Effector CD4-positive, alpha-beta T cell (primary cell): ENCODE data around the gene ZNF653.
A peak's percentile ranks its signal among the peaks of the same experiment; 100 is the strongest.

Source experiments
- DNase-seq: peaks from one replicate; pipeline ENCODE4 v3.0.0-alpha.2; 2020

The ZNF653 gene

DNA sequence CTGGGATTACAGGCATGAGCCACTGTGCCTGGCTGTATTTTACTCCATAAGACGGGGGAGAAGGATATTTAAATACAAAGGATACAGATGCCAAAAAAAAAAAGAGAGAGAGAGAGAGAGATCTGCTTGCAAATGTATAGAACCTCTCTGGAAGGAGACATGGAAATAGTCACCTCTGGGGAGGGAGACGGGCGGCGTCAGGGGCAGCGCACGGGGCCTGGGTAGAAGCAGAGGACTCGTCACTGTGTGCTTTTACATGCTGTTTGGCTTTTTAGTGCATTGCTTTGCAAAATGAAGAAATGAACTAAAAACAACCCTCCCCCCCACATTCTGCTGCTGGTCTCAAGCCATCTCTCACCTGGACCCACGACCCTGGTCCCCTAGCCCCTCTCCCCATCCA, 4.8 kb upstream of the ZNF653 start:
- no peak for DNase-seq

DNA sequence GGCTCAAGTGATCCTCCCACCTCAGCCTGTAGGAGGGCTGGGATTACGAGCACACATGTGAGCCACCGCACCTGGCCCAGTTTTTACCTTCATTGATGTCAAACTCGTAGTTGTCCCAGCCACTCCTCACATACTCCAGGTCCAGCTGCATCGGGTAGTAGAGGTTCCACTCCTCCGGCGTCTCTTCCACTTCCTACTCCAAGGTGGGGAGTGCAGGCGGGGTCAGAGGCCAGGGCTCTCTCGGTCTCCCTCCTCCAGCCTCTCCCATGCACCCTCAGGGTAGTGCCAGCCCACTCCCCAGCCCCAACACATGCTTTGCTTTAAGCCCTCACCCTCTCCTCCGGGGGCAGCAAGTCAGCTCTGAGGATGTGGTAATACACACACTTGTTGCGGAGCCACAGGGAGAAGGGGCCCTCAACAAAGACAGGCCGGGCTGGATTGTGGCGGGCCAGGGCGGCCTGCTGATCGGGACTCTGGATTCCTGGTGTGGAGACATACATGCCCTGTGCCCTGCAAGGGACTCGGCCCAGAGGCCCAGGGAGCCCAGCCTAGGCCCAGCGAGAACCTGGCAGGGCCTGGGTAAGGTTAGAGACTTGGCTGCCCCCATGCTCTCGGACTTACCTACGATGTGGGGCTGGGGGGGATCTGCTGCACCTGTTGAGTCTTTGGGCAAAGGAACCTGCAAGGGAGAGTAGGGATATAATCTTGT, 1.9 kb upstream of the ZNF653 start:
- no peak for DNase-seq

DNA sequence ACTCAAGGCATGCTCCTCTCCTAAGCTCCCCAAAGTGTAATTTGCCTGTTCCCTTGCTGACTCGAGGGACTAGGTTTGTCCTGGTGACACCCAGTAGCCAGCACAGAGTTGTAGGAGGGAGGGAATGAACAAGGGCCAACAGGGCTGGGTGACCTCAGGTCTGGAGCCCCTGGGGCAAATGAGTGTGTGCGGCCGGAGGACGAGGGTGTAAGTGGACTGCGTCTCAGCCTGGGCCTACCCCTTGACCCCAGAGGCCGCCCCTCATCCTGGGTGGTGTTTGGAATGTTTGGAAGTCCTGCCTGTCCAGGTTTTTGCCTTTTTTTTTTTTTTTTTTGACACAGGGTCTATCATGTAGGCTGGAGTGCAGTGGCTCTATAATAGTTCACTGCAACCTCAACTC, 1.3 kb upstream of the ZNF653 start:
- DNase-seq, result no peak

- DNase-seq, result no peak
Observed at GRCh38 chr19:11506101-11506555, 489 bp upstream of the ZNF653 start.

DNA sequence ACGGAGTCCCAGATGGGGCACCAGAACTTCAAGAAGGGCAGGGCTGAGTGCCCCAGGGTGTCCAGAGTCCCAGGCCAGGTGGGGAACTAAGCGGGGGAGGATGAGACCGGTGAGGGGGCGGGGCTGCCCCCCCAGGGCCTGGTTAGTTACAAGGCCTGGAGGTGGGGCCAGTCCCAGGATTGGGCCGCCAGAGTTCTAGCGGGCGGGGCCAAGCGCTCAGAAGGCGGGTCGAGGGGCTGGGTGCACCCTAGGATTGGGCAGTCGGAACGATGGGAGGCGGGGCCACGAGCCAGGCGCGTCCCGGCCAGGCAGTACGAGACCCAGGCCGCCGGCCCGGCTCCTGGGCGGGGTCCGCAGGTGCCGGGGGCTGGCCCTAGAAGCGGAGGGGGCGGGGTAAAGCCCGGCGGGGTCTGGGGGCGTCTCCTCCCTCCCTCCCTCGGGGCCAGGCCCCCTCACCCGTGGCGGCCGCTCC, 571 bp downstream of the ZNF653 start:
- DNase-seq, result peak; percentile 92

DNA sequence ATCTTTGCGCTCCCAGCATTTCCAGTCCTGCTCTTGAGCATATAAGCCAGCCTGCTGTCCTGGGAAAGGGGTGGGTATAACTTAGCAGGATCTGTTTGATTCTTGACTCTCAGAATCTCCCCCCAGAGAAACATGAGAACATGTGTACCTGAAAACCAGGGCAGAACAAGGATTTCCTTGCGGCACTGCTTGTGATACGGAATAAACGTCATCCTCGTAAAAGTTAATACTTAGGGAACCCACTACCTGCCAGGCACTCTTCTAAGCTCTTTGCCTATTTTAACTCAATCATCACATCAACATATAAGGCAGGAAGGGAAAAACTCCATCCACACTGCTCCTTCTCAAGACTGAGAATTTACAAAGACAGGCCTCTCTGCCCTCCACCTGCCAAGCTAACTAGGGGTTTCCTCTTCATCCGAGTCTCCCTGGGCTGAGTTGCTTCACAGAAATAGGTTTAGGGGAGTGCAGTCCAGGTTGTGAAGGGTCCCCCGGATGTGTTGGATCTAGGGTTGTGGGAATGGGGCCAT, 1.1 kb downstream of the ZNF653 start:
- no peak for DNase-seq

DNA sequence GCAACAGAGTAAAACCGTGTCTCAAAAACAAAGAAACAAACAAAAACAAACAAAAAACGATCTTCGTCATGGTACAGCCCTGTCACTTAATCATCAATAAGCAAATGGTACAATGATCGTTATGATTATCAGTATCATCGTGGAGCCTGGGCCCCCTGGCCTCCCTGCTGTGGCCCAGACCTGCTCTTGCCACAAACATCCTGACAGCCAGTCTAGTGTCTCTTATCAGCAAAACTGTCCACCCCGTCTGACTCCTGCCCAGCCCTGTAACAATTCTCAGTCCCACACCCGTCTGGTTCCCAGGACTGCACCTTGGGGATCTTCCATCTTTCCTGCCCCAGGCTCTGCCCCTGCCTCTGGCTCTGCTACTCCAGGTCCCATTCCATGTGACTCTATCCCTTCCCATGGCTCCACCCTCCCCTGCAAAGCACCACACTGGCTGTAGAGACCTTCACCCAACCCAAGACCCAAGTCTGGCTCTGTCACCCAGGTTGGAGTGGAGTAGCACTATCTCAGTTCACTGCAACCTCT, 5.7 kb downstream of the ZNF653 start:
- DNase-seq, result no peak

DNA sequence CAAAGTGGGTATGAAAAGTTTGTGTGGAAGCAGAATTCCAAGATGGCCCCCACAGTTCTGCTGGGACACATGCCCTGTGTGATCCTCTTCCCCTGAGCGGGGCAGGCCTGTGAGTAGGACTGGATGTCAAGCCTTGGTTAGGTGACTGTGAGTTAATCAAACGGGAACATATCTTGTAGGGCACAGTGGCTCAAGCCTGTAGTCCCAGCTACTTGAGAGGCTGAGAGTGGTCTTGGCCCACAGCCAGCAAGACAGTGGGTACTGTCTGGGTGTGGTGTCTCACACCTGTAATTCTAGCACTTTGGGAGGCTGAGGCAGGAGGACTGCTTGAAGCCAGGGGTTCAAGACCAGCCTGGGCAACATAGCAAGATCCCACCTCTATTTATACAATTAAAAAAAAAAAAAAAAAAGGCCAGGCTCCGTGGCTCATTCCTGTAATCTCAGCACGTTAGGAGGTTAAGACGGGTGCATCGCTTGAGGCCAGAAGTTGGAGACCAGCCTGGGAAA, 6.4 kb downstream of the ZNF653 start:
- no peak for DNase-seq

- DNase-seq, result peak; percentile 54
Observed at GRCh38 chr19:11496391-11497163, 9.1 kb downstream of the ZNF653 start.

- no peak for DNase-seq
Observed at GRCh38 chr19:11495885-11496284, 9.8 kb downstream of the ZNF653 start.

GRCh38 chr19:11495481-11495880, 10.2 kb downstream of the ZNF653 start:
- DNase-seq, result no peak

DNA sequence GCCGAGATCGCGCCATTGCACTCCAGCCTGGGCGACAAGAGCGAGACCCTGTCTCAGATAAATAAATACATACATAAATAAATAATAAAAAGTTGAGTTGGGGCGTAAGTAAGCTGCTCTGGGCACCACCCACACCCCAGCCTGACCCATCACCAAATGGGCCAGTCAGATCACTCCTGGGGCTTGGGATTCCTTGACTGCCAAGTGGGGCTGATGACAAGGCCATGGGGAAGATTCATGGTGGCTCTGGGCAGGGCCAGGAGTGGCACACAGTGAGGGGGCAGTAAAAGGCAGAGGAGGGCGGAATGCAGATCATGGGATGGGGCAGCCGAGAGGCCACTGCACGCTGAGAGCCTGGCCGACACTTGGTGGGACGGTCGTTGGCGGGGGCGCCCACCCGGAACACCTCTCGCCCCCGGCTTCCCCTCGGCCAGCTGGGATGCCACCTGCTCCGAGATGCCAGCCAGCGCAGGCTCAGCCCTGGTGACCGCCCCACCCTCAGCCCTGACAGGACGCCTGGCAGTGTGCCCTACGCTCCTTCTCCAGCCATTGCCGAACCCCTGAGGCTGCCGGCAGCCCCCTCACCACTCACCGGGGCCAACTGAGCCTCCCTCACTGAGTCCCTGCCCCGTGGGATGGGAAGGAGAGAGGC, 10.9 kb downstream of the ZNF653 start:
- DNase-seq, result no peak

DNA sequence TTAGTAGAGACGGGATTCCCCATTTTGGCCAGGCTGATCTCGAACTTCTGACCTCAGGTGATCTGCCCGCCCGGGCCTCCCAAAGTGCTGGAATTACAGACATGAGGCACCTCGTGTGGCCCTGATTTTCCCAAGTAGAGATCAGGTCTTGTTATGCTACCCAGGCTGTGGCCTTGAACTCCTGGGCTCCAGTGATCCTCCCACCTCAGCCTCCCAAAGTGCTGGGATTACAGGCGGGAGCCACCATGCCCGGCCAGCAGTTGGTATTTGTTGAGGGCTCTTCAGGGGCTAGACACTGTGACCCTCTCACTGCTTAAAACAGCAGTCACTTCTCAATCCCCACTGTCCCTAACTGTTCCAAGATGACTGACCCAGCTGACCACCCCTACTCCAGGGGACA, 16.3 kb downstream of the ZNF653 start:
- DNase-seq, result no peak

- DNase-seq, result no peak
Observed at GRCh38 chr19:11486661-11487503, 18.8 kb downstream of the ZNF653 start.

DNA sequence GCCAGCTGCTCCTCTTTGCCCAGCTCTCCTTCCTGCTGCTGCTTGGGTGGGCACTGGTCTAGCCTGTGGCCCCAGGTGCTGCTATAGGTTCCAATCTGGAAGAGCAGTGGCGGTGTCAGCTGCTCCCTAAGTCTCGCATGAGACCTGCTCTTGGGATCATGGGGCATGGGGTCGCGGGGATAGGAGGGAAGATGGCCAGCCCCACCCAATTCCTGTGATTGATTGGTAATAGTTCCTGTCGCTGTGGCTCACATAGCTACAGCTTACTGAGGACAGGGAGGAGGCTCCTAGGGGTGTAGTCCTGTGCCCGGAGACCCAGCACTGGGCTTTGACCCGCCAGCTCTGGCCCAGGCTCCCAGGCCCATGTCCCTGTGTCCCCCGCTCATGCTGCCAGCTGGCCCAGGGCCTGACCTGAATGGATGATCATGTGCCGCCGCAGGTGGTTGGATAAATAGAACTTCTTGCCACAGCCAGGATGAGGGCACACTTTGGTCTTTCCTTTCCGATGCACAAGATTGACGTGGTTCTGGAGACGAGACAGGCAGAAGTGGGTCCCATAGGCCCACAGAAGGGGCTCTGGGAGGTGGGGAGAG, 20.3 kb downstream of the ZNF653 start:
- no peak for DNase-seq

- DNase-seq, result no peak
Observed at GRCh38 chr19:11483366-11484111, 22.1 kb downstream of the ZNF653 start.

- DNase-seq, result peak; percentile 81
Observed at GRCh38 chr19:11482384-11483050, 23.1 kb downstream of the ZNF653 start.

DNA sequence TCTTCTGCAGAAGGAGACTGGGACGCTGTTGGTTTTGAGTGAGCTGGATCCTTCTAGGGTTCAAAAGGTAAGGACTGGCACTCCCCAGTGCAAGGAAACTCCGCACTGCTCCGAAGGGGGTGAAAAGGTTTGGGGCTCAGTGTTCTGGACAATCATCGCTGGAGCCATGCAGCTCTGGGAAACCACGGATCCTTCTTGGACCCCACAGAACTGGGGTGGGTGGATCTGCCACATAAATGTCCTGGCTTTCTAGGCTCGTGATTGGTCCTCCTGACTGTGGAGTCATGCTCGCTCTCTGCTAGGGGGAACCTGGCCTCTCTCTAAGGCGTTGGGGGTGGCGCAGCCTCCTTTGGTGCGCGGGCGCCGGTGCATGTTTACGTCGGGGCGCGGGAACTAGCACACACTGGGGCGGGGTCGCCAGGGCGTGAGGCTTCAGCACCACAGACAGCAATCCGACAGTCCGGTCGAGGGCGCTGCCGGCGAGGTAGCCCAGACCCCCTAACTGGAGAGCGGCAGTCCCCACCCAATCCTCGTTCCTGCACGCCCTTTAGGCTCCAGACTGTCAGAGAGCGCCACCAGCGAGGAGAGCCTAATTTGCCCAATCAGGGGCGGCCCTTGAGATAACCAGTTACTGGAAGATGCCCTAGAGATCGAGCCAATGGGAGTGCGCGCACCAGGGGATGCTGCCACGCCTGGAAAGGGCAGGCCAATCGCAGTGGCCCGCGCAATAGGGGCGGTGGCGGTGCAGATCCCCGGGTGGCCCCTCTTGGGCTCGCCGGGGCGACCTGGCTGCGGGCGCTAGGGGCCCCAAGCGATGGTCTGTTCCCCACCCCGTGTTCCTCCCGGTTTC, 23.9 kb downstream of the ZNF653 start:
- DNase-seq, result peak; percentile 20
